Measurements from ENCODE around the gene ACADSB. TPM values are rescaled to one million over a fixed set of nuclear protein-coding genes. Genes with fewer than 3 reads are reported as not detected.

Gene ACADSB
- polyA plus RNA-seq, 1 donor from 2014 or later: 20.3 TPM

DNA sequence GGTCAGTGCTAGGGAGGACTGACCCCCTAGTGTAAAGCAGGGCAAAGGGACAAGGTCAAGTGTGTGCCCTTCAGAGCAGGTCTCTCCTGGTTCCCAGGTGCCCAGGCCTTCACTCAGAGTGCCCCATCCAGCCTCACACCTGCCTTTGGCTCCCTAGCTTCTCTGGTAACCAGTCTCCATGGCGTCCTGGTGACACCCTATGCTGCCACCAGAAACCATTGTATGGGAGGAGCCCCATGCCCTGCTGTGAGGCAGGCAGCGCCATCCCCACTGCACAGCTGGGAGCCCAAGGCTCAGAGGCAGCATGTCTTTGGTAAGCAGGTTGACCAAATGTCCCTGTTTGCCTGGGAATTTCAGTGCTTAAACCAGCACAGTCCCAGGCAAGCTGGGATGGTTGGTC is 93.9 kb downstream of the ACADSB start:
- Histone ChIP-seq H4K20me1 (ENCODE audit: insufficient read depth) (no peaks in the 10 kb centered on the region), H3K4me3 (ENCODE audit: low read length) (no peak overlapping the region), H3K9ac (ENCODE audit: low read length) (no peak overlapping the region), H3K36me3 (ENCODE audit: insufficient read depth, low read length) (no peaks in the 10 kb centered on the region), H3K27me3 (ENCODE audit: insufficient read depth, low read depth, low read length) (peaks cover 3% of the 10 kb centered on the region), H3K9me3 (ENCODE audit: low read length) (no peaks in the 10 kb centered on the region), H3F3A (ENCODE audit: insufficient read depth, low read length, poor library complexity, severe bottlenecking) (no peaks in the 10 kb centered on the region), H3K79me2 (replicated peaks; ENCODE audit: insufficient read depth, low read length) (no peaks in the 10 kb centered on the region), H3K27ac (ENCODE audit: low read length) (no peak overlapping the region), H2AFZ (ENCODE audit: low read depth, low read length) (no peak overlapping the region), H3K9me2 (ENCODE audit: insufficient read depth, low read length) (no peaks in the 10 kb centered on the region), H3K4me2 (ENCODE audit: low read length) (no peak overlapping the region)
- no peak for TF ChIP-seq MXI1 (conservative IDR thresholded peaks at IDR 0.05; ENCODE audit: poor library complexity, severe bottlenecking)
- TF ChIP-seq EZH2 (IDR thresholded peaks at IDR 0.05; ENCODE audit: borderline replicate concordance, insufficient read depth, low read length, poor library complexity, severe bottlenecking): no peak
- no peak for TF ChIP-seq EP300 (conservative IDR thresholded peaks at IDR 0.05; ENCODE audit: poor library complexity, severe bottlenecking)
- TF ChIP-seq SMC3 (conservative IDR thresholded peaks at IDR 0.05; ENCODE audit: poor library complexity): no peak
- TF ChIP-seq RAD21 (conservative IDR thresholded peaks at IDR 0.05): no peak
- TF ChIP-seq, protein P1, sequence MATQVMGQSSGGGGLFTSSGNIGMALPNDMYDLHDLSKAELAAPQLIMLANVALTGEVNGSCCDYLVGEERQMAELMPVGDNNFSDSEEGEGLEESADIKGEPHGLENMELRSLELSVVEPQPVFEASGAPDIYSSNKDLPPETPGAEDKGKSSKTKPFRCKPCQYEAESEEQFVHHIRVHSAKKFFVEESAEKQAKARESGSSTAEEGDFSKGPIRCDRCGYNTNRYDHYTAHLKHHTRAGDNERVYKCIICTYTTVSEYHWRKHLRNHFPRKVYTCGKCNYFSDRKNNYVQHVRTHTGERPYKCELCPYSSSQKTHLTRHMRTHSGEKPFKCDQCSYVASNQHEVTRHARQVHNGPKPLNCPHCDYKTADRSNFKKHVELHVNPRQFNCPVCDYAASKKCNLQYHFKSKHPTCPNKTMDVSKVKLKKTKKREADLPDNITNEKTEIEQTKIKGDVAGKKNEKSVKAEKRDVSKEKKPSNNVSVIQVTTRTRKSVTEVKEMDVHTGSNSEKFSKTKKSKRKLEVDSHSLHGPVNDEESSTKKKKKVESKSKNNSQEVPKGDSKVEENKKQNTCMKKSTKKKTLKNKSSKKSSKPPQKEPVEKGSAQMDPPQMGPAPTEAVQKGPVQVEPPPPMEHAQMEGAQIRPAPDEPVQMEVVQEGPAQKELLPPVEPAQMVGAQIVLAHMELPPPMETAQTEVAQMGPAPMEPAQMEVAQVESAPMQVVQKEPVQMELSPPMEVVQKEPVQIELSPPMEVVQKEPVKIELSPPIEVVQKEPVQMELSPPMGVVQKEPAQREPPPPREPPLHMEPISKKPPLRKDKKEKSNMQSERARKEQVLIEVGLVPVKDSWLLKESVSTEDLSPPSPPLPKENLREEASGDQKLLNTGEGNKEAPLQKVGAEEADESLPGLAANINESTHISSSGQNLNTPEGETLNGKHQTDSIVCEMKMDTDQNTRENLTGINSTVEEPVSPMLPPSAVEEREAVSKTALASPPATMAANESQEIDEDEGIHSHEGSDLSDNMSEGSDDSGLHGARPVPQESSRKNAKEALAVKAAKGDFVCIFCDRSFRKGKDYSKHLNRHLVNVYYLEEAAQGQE (IDR thresholded peaks at IDR 0.05; ENCODE audit: borderline replicate concordance): no peak
- TF ChIP-seq TAF1 (IDR thresholded peaks at IDR 0.05; ENCODE audit: low read depth): no peak
- no peak for TF ChIP-seq POLR2AphosphoS5 (IDR thresholded peaks at IDR 0.05)
- no peak for TF ChIP-seq CTCF (IDR thresholded peaks at IDR 0.05; ENCODE audit: poor library complexity, severe bottlenecking)

- Histone ChIP-seq H4K20me1 (ENCODE audit: insufficient read depth) (no peaks in the 10 kb centered on the region), H3K9me3 (ENCODE audit: low read length) (no peaks in the 10 kb centered on the region), H3K27ac (ENCODE audit: low read length) (no peak overlapping the region), H3K36me3 (ENCODE audit: insufficient read depth, low read length) (no peaks in the 10 kb centered on the region), H3K9me2 (ENCODE audit: insufficient read depth, low read length) (no peaks in the 10 kb centered on the region), H3K4me3 (ENCODE audit: low read length) (no peak overlapping the region), H3K4me2 (ENCODE audit: low read length) (no peak overlapping the region), H3F3A (ENCODE audit: insufficient read depth, low read length, poor library complexity, severe bottlenecking) (no peaks in the 10 kb centered on the region), H3K27me3 (ENCODE audit: insufficient read depth, low read depth, low read length) (no peaks in the 10 kb centered on the region), H2AFZ (ENCODE audit: low read depth, low read length) (no peak overlapping the region), H3K9ac (ENCODE audit: low read length) (no peak overlapping the region), H3K79me2 (replicated peaks; ENCODE audit: insufficient read depth, low read length) (no peaks in the 10 kb centered on the region)
- TF ChIP-seq SMC3 (conservative IDR thresholded peaks at IDR 0.05; ENCODE audit: poor library complexity): no peak
- TF ChIP-seq, protein P1 (IDR thresholded peaks at IDR 0.05; ENCODE audit: borderline replicate concordance): no peak
- no peak for TF ChIP-seq EZH2 (IDR thresholded peaks at IDR 0.05; ENCODE audit: borderline replicate concordance, insufficient read depth, low read length, poor library complexity, severe bottlenecking)
- TF ChIP-seq EP300 (conservative IDR thresholded peaks at IDR 0.05; ENCODE audit: poor library complexity, severe bottlenecking): no peak
- TF ChIP-seq MXI1 (conservative IDR thresholded peaks at IDR 0.05; ENCODE audit: poor library complexity, severe bottlenecking): no peak
- no peak for TF ChIP-seq POLR2AphosphoS5 (IDR thresholded peaks at IDR 0.05)
- TF ChIP-seq TAF1 (IDR thresholded peaks at IDR 0.05; ENCODE audit: low read depth): no peak
- TF ChIP-seq CTCF (IDR thresholded peaks at IDR 0.05; ENCODE audit: poor library complexity, severe bottlenecking): no peak
- TF ChIP-seq RAD21 (conservative IDR thresholded peaks at IDR 0.05): no peak
These were observed 95.1 kb downstream of the ACADSB start for GRCh38 chr10:123103944-123104343.
